ENCODE measurements around the gene KIF2A. TPM values are rescaled to one million over a fixed set of nuclear protein-coding genes. Genes with fewer than 3 reads are reported as not detected.

Gene KIF2A
- total and polyA plus RNA-seq, 9 of the 15 experiments (the other 6 are each of a cell fraction or from before 2014, with no cell fraction given) = 42.6 to 126 (median 77.6) TPM

DNA sequence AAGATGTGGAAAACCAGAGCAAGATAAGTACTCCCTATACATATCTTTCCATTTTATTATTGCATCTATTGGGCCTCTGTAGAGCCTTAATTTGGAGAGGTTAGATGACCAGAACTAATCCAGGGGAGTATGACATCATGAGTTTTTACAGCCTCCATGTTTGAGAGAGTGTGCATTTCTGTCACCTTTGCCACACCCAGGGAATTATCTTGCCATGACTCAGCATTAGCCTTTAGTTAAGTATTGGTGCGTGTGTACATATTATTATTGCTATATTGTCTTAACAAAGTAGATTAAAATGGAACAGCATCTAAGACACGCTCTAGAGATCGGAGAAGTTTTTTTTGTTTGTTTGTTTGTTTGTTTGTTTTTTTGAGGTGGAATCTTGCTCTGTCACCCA lies 70.1 kb downstream of the KIF2A start:
- POLR2A ChIA-PET = no interaction called here
- peaks cover 8 to 9% of the 10 kb centered on the region in 2 experiments for H3K4me1 ChIP-seq (replicated peaks in 1 of 2; ENCODE audit: control insufficient read depth in 2 of 2, insufficient read depth in 2 of 2, low read length in 2 of 2)
- H2AFZ ChIP-seq (ENCODE audit: low read depth, low read length) = no peak overlapping the region
- intact Hi-C loops (cut with micrococcal nuclease) (no loop called here), in situ Hi-C loops (cut with MboI) (no loop called here)
- H3K9ac ChIP-seq (ENCODE audit: insufficient read depth in 1 of 2, low read depth in 2 of 2, low read length in 2 of 2) = no peak overlapping the region
- H3K27ac ChIP-seq (ENCODE audit: extremely low read depth, low read depth, low read length) = peak overlapping the region; percentile 39; the same call in 2 of the 3 replicates
- H3K4me3 ChIP-seq = no peak overlapping the region
- peaks cover 87% of the 10 kb centered on the region for H3K36me3 ChIP-seq (ENCODE audit: control insufficient read depth, insufficient read depth, low read length)
- WGBS (ENCODE audit: insufficient coverage, low coverage, missing lambda C conversion rate) = 64% methylated on average over 3 of the region's 3 CpGs
- FAIRE-seq = peak; percentile 77
- no TSS peak for BruUV-seq (replicated peaks)
- H3K9me1 ChIP-seq (ENCODE audit: control insufficient read depth, insufficient read depth, low read length) = no peaks in the 10 kb centered on the region
- no peak overlapping the region; the same call in 1 of the 2 replicates for H3K4me2 ChIP-seq (ENCODE audit: insufficient read depth, low read length)
- no peaks in the 10 kb centered on the region for H4K20me1 ChIP-seq (replicated peaks; ENCODE audit: control insufficient read depth, insufficient read depth, low read length)
- peak; percentile 30 to 68 (median 44) for DNase-seq (ENCODE audit: extremely low read depth in 1 of 4, low spot score in 3 of 4)
- CTCF ChIA-PET (ENCODE audit: low intra/inter-chr PET ratio) = no interaction called here
- peak; percentile 93 for ATAC-seq
- H3K79me2 ChIP-seq (ENCODE audit: control insufficient read depth, insufficient read depth, low read length) = no peaks in the 10 kb centered on the region
- no peaks in the 10 kb centered on the region for H3K9me3 ChIP-seq (replicated peaks; ENCODE audit: control insufficient read depth, insufficient read depth, low read depth, low read length)
- no peaks in the 10 kb centered on the region for H3K27me3 ChIP-seq (ENCODE audit: control insufficient read depth in 2 of 2, insufficient read depth in 2 of 2, low read length in 2 of 2)
- TF ChIP-seq MNT (conservative IDR thresholded peaks at IDR 0.05) = peak in 1 of 2 experiments; percentile 48; a peak in 3 of 4 replicates
- TF ChIP-seq GATAD2A (IDR thresholded peaks at IDR 0.05) = no peak
- TF ChIP-seq, protein P1, sequence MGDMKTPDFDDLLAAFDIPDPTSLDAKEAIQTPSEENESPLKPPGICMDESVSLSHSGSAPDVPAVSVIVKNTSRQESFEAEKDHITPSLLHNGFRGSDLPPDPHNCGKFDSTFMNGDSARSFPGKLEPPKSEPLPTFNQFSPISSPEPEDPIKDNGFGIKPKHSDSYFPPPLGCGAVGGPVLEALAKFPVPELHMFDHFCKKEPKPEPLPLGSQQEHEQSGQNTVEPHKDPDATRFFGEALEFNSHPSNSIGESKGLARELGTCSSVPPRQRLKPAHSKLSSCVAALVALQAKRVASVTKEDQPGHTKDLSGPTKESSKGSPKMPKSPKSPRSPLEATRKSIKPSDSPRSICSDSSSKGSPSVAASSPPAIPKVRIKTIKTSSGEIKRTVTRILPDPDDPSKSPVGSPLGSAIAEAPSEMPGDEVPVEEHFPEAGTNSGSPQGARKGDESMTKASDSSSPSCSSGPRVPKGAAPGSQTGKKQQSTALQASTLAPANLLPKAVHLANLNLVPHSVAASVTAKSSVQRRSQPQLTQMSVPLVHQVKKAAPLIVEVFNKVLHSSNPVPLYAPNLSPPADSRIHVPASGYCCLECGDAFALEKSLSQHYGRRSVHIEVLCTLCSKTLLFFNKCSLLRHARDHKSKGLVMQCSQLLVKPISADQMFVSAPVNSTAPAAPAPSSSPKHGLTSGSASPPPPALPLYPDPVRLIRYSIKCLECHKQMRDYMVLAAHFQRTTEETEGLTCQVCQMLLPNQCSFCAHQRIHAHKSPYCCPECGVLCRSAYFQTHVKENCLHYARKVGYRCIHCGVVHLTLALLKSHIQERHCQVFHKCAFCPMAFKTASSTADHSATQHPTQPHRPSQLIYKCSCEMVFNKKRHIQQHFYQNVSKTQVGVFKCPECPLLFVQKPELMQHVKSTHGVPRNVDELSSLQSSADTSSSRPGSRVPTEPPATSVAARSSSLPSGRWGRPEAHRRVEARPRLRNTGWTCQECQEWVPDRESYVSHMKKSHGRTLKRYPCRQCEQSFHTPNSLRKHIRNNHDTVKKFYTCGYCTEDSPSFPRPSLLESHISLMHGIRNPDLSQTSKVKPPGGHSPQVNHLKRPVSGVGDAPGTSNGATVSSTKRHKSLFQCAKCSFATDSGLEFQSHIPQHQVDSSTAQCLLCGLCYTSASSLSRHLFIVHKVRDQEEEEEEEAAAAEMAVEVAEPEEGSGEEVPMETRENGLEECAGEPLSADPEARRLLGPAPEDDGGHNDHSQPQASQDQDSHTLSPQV (IDR thresholded peaks at IDR 0.05) = peak; percentile 73
- TF ChIP-seq JUND (IDR thresholded peaks at IDR 0.05; ENCODE audit: borderline replicate concordance, low read depth, low read length) = peak; percentile 79; the same call in 1 of the 2 replicates
- TF ChIP-seq JUND (tag; IDR thresholded peaks at IDR 0.05; ENCODE audit: borderline replicate concordance, low read depth, low read length) = peak; percentile 83; the same call in 2 of the 3 replicates
- no peak for TF ChIP-seq NCOA2 (IDR thresholded peaks at IDR 0.05; ENCODE audit: partially characterized antibody in 2 of 2)
- TF ChIP-seq, protein P2, sequence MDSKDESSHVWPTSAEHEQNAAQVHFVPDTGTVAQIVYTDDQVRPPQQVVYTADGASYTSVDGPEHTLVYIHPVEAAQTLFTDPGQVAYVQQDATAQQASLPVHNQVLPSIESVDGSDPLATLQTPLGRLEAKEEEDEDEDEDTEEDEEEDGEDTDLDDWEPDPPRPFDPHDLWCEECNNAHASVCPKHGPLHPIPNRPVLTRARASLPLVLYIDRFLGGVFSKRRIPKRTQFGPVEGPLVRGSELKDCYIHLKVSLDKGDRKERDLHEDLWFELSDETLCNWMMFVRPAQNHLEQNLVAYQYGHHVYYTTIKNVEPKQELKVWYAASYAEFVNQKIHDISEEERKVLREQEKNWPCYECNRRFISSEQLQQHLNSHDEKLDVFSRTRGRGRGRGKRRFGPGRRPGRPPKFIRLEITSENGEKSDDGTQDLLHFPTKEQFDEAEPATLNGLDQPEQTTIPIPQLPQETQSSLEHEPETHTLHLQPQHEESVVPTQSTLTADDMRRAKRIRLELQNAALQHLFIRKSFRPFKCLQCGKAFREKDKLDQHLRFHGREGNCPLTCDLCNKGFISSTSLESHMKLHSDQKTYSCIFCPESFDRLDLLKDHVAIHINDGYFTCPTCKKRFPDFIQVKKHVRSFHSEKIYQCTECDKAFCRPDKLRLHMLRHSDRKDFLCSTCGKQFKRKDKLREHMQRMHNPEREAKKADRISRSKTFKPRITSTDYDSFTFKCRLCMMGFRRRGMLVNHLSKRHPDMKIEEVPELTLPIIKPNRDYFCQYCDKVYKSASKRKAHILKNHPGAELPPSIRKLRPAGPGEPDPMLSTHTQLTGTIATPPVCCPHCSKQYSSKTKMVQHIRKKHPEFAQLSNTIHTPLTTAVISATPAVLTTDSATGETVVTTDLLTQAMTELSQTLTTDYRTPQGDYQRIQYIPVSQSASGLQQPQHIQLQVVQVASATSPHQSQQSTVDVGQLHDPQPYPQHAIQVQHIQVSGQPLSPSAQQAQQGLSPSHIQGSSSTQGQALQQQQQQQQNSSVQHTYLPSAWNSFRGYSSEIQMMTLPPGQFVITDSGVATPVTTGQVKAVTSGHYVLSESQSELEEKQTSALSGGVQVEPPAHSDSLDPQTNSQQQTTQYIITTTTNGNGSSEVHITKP (IDR thresholded peaks at IDR 0.05; ENCODE audit: partially characterized antibody) = peak; percentile 36
- TF ChIP-seq JUNB (CRISPR knock-in tag; conservative IDR thresholded peaks at IDR 0.05) = no peak
- no peak for TF ChIP-seq GTF2F1 (IDR thresholded peaks at IDR 0.05; ENCODE audit: low read depth, low read length)
- no peak for TF ChIP-seq ZBTB2 (IDR thresholded peaks at IDR 0.05)
- no peak for TF ChIP-seq PRMT5 (CRISPR knock-in tag; IDR thresholded peaks at IDR 0.05)
- peak; percentile 39; the same call in 1 of the 2 replicates for TF ChIP-seq SOX6 (IDR thresholded peaks at IDR 0.05)
- TF ChIP-seq ZNF24 (IDR thresholded peaks at IDR 0.05) = no peak
